ENCODE results near the gene APOBEC2. TPM values are rescaled to one million over a fixed set of nuclear protein-coding genes. Genes with fewer than 3 reads are reported as not detected.

Gene APOBEC2
- total and polyA plus RNA-seq, 9 donors, result 0.06 TPM; not detected in 8

GRCh38 chr6:41063884-41064285 is 10.9 kb downstream of the APOBEC2 start:
- Histone ChIP-seq H3K4me1 (ENCODE audit: insufficient read depth) (no peaks in the 10 kb centered on the region), H3K27me3 (no peaks in the 10 kb centered on the region), H3K36me3 (no peaks in the 10 kb centered on the region), H3K4me3 (no peak overlapping the region), H3K9me3 (no peaks in the 10 kb centered on the region), H3K27ac (no peak overlapping the region)
- DNase-seq, result no peak
- WGBS, 3 donors, result 93 to 94% (median 94%) methylated on average over 2 of the region's 2 CpGs
- TF ChIP-seq, protein P1, sequence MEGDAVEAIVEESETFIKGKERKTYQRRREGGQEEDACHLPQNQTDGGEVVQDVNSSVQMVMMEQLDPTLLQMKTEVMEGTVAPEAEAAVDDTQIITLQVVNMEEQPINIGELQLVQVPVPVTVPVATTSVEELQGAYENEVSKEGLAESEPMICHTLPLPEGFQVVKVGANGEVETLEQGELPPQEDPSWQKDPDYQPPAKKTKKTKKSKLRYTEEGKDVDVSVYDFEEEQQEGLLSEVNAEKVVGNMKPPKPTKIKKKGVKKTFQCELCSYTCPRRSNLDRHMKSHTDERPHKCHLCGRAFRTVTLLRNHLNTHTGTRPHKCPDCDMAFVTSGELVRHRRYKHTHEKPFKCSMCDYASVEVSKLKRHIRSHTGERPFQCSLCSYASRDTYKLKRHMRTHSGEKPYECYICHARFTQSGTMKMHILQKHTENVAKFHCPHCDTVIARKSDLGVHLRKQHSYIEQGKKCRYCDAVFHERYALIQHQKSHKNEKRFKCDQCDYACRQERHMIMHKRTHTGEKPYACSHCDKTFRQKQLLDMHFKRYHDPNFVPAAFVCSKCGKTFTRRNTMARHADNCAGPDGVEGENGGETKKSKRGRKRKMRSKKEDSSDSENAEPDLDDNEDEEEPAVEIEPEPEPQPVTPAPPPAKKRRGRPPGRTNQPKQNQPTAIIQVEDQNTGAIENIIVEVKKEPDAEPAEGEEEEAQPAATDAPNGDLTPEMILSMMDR (IDR thresholded peaks at IDR 0.05), result no peak
- TF ChIP-seq POLR2A (IDR thresholded peaks at IDR 0.05) (no peak), EP300 (IDR thresholded peaks at IDR 0.05) (no peak)
- intact Hi-C loops (cut with DNase I), result no loop called here

DNA sequence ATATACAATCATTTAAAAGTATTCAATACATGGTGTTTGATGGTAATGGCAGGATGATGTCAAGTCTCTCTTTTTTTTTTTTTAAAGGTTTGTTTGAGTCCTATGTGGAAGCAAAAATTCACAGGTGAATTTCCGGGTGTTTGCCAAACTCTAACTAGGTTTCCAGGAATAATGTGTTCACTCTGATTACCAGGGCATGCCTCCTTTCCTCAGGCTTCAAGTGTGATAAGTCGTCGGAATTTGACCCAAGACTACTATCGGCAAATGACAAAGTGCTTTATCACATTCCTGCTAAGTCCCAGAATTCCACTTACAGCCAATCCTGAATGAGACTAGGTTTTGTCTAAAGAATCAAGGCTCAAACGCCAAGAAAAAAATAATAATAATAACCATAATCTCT is 11.8 kb downstream of the APOBEC2 start:
- 21 to 56% (median 36%) methylated on average over 5 of the region's 5 CpGs for WGBS, 3 donors
- H3K4me3 ChIP-seq, result no peak overlapping the region
- H3K36me3 ChIP-seq, result no peaks in the 10 kb centered on the region
- intact Hi-C loops (cut with DNase I), result no loop called here
- no peak overlapping the region for H3K27ac ChIP-seq
- no peaks in the 10 kb centered on the region for H3K4me1 ChIP-seq (ENCODE audit: insufficient read depth)
- no peaks in the 10 kb centered on the region for H3K9me3 ChIP-seq
- no peaks in the 10 kb centered on the region for H3K27me3 ChIP-seq
- no peak for DNase-seq
- no peak for TF ChIP-seq POLR2A (IDR thresholded peaks at IDR 0.05)
- TF ChIP-seq, protein P1 (IDR thresholded peaks at IDR 0.05), result no peak
- no peak for TF ChIP-seq EP300 (IDR thresholded peaks at IDR 0.05)

DNA sequence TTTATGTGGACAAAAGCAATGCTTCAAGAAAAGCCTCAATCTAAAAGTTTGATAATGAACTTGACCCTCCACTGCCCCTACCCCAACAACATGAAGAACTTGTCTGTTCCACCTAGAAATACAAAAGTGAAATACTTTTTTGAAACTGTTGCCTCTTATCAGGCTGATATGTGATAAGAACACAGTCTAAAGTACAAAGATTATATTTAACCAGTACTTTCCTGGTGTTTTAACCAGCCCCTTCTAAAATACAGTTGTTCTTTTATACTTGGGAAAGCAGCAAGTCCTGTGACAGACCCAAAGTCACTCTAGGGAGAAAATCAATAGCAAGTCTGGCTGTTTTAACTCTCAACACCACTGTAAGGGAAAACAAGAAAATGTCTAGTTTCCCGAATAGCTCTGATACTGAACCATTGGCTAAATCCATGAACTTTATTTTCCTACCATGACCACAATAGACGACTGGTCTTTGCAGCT is 12.6 kb downstream of the APOBEC2 start:
- H3K27me3 ChIP-seq, result no peaks in the 10 kb centered on the region
- H3K4me3 ChIP-seq, result no peak overlapping the region
- no peaks in the 10 kb centered on the region for H3K9me3 ChIP-seq
- no peak overlapping the region for H3K27ac ChIP-seq
- intact Hi-C loops (cut with DNase I), result no loop called here
- TF ChIP-seq POLR2A (IDR thresholded peaks at IDR 0.05), result no peak
- TF ChIP-seq, protein P1 (IDR thresholded peaks at IDR 0.05), result no peak
- no peak for TF ChIP-seq EP300 (IDR thresholded peaks at IDR 0.05)
- H3K36me3 ChIP-seq, result no peaks in the 10 kb centered on the region
- H3K4me1 ChIP-seq (ENCODE audit: insufficient read depth), result no peaks in the 10 kb centered on the region
- DNase-seq, result no peak
- 77 to 82% (median 78%) methylated on average over 2 of the region's 2 CpGs for WGBS, 3 donors

DNA sequence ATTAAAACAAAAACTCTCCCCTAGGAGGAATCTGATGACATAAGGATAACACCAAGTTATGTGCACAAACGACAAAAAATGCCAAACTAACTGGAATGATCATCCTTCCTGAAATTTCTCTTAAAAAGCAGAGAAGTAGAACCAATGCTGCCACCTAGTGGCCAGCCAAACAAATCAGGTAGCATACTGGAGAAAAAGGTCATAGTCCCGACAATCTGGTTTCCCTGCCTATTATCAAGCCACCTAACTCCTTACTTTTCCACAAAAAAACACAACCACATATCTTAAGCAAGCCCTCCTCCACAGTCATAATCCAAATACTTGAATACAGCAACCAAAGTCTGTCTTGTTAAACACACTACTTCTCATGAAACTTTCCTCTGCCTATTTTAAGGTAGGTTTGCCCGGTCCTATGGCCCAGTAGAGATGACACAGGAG is 13.9 kb downstream of the APOBEC2 start:
- Histone ChIP-seq H3K4me3 (no peak overlapping the region), H3K4me1 (ENCODE audit: insufficient read depth) (no peaks in the 10 kb centered on the region), H3K36me3 (no peaks in the 10 kb centered on the region), H3K27me3 (no peaks in the 10 kb centered on the region), H3K9me3 (no peaks in the 10 kb centered on the region), H3K27ac (no peak overlapping the region)
- TF ChIP-seq, protein P1 (IDR thresholded peaks at IDR 0.05), result peak; percentile 52 to 78 (median 73)
- no peak for TF ChIP-seq POLR2A (IDR thresholded peaks at IDR 0.05)
- no peak for TF ChIP-seq EP300 (IDR thresholded peaks at IDR 0.05)
- WGBS, 3 donors, result 22 to 24% (median 22%) methylated on average over 3 of the region's 3 CpGs
- peak; percentile 73 to 86 (median 80) for DNase-seq
- intact Hi-C loops (cut with DNase I), result no loop called here
